Large intestine (tissue), 3 donors: Measurements from ENCODE around the gene RALGPS1. TPM values are rescaled to one million over a fixed set of nuclear protein-coding genes. Genes with fewer than 3 reads are reported as not detected.

ENCODE experiments used
- DNase-seq, 2 donors: peaks; one replicate each; pipeline versions ENCODE4 v3.0.0 to v3.0.0-alpha.2; 2013
- H3K27ac ChIP-seq: one replicate; pipeline ENCODE4 v1.5.1; 2013; ENCODE audit warnings: low read length
- H3K27me3 ChIP-seq: 2 replicates; pipeline ENCODE4 v1.6.1; 2013; ENCODE audit warnings: low read length; ENCODE audit not compliant: control insufficient read depth, insufficient read depth
- H3K36me3 ChIP-seq: 2 replicates; pipeline ENCODE4 v1.6.1; 2013; ENCODE audit warnings: low read length; ENCODE audit not compliant: control insufficient read depth, insufficient read depth
- H3K4me1 ChIP-seq: one replicate; pipeline ENCODE4 v1.6.1; 2013; ENCODE audit warnings: low read length; ENCODE audit not compliant: control insufficient read depth, insufficient read depth
- H3K4me3 ChIP-seq: one replicate; pipeline ENCODE4 v1.5.1; 2013; ENCODE audit warnings: low read length
- H3K9me3 ChIP-seq: one replicate; pipeline ENCODE4 v1.6.1; 2013; ENCODE audit warnings: mild to moderate bottlenecking, low read depth, low read length, moderate library complexity; ENCODE audit not compliant: control insufficient read depth
- WGBS: methylation state at CpG from one replicate; pipeline ENCODE4 v1.1.5; 2013; ENCODE audit warnings: low lambda C conversion rate; ENCODE audit not compliant: insufficient coverage; 5-methylcytosine and 5-hydroxymethylcytosine counted together
- polyA plus RNA-seq: library from polyadenylated mRNA; unstranded; fragments of 120-200 nt; gene quantifications from one replicate; pipeline ENCODE4 v1.2.1, GENCODE V29; 2013

RALGPS1 gene
- polyA plus RNA-seq, 1 donor, result 58.8 TPM

DNA sequence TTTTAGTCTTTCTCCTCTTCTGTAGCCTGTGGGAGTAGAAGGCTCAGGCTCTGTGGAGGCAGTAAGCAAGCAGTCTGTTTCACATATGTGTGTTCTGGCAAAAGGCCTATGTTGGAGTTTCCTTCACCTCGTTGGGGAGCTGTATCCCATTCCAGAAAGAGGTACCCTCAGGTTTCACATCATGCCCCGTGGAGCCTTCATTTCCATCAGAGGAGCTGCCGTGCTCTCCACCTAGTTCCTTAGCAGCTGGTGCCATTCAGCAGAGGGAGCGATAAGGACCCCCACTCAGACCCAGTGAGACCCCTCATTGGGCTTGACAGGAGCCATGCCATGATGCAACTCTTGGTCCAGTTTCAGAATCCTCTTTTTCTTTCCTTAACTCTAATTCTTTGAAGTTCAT lies 258.5 kb downstream of the RALGPS1 start:
- no peaks in the 10 kb centered on the region for H3K4me1 ChIP-seq
- DNase-seq, result no peak
- H3K4me3 ChIP-seq, result no peak overlapping the region
- H3K9me3 ChIP-seq, result no peaks in the 10 kb centered on the region
- peaks cover 41% of the 10 kb centered on the region for H3K36me3 ChIP-seq
- H3K27ac ChIP-seq, result no peak overlapping the region
- no peaks in the 10 kb centered on the region for H3K27me3 ChIP-seq
- WGBS, result no CpG with 5 or more reads among the region's 4 CpGs

GRCh38 chr9:127174386-127175318 lies 260.1 kb downstream of the RALGPS1 start:
- H3K27ac ChIP-seq, result no peak overlapping the region
- no peak for DNase-seq
- H3K4me1 ChIP-seq, result peaks cover 12% of the 10 kb centered on the region
- no CpG with 5 or more reads among the region's 12 CpGs for WGBS
- H3K4me3 ChIP-seq, result no peak overlapping the region
- no peaks in the 10 kb centered on the region for H3K9me3 ChIP-seq
- no peaks in the 10 kb centered on the region for H3K27me3 ChIP-seq
- H3K36me3 ChIP-seq, result peaks cover 35% of the 10 kb centered on the region

DNA sequence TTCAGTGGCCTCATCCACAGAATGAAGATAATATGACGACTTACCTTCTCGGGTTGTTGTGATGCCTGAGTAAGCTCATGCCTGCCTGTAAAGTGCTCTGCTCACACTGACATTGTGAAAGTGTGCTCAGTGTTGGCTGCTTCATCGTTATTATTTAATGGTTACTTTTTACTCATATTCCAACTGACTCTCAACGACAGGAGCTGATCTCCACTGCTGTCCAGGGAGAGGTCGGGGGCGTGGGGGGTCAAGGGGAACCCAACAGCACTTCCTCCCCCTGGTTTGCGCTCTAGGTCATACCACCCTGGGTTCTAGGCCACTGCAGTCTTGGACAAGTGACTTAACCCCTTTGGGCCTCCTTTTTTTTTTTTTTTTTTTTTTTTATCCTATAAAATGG lies 260.7 kb downstream of the RALGPS1 start:
- Histone ChIP-seq H3K4me1 (peaks cover 18% of the 10 kb centered on the region), H3K9me3 (no peaks in the 10 kb centered on the region), H3K4me3 (no peak overlapping the region), H3K36me3 (peaks cover 35% of the 10 kb centered on the region), H3K27ac (no peak overlapping the region), H3K27me3 (no peaks in the 10 kb centered on the region)
- no peak for DNase-seq
- 94% methylated on average over 3 of the region's 7 CpGs for WGBS

GRCh38 chr9:127175764-127176163 lies 261.2 kb downstream of the RALGPS1 start:
- Histone ChIP-seq H3K4me1 (peaks cover 22% of the 10 kb centered on the region), H3K4me3 (no peak overlapping the region), H3K9me3 (no peaks in the 10 kb centered on the region), H3K36me3 (peaks cover 35% of the 10 kb centered on the region), H3K27me3 (no peaks in the 10 kb centered on the region), H3K27ac (no peak overlapping the region)
- no CpG with 5 or more reads among the region's 6 CpGs for WGBS
- DNase-seq, result no peak

GRCh38 chr9:127176631-127177030 lies 262.0 kb downstream of the RALGPS1 start:
- H3K9me3 ChIP-seq, result no peaks in the 10 kb centered on the region
- H3K36me3 ChIP-seq, result peaks cover 35% of the 10 kb centered on the region
- WGBS, result no CpG with 5 or more reads among the region's 3 CpGs
- DNase-seq, result no peak
- H3K27me3 ChIP-seq, result no peaks in the 10 kb centered on the region
- peaks cover 28% of the 10 kb centered on the region for H3K4me1 ChIP-seq
- H3K4me3 ChIP-seq, result no peak overlapping the region
- no peak overlapping the region for H3K27ac ChIP-seq

DNA sequence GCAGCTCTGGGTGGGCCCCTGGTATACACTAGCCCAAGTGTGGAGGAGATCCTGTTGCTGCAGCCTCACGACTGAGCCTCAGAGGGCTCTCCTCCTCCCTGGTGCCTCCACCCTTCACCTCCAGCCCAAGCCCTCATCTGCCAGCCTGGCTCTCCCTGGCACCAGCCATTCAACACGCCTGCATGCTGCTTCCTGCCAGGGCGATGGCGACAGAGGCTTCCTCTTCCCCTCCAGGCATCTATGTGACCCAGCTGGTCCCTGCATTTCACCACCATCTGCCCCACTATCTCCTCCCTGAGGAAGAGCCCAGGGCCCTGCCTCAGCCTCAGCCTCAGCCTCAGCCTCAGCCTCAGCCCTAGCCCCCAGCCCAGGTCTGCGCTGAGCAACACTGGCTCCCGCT lies 262.6 kb downstream of the RALGPS1 start:
- Histone ChIP-seq H3K36me3 (peaks cover 35% of the 10 kb centered on the region), H3K9me3 (no peaks in the 10 kb centered on the region), H3K4me1 (peaks cover 28% of the 10 kb centered on the region), H3K27me3 (no peaks in the 10 kb centered on the region), H3K4me3 (no peak overlapping the region), H3K27ac (no peak overlapping the region)
- WGBS, result no CpG with 5 or more reads among the region's 6 CpGs
- no peak for DNase-seq

GRCh38 chr9:127177665-127178265 lies 263.2 kb downstream of the RALGPS1 start:
- no peak for DNase-seq
- 100% methylated on average over 2 of the region's 3 CpGs for WGBS
- Histone ChIP-seq H3K27ac (no peak overlapping the region), H3K4me1 (peaks cover 28% of the 10 kb centered on the region), H3K9me3 (no peaks in the 10 kb centered on the region), H3K27me3 (no peaks in the 10 kb centered on the region), H3K4me3 (no peak overlapping the region), H3K36me3 (peaks cover 34% of the 10 kb centered on the region)

DNA sequence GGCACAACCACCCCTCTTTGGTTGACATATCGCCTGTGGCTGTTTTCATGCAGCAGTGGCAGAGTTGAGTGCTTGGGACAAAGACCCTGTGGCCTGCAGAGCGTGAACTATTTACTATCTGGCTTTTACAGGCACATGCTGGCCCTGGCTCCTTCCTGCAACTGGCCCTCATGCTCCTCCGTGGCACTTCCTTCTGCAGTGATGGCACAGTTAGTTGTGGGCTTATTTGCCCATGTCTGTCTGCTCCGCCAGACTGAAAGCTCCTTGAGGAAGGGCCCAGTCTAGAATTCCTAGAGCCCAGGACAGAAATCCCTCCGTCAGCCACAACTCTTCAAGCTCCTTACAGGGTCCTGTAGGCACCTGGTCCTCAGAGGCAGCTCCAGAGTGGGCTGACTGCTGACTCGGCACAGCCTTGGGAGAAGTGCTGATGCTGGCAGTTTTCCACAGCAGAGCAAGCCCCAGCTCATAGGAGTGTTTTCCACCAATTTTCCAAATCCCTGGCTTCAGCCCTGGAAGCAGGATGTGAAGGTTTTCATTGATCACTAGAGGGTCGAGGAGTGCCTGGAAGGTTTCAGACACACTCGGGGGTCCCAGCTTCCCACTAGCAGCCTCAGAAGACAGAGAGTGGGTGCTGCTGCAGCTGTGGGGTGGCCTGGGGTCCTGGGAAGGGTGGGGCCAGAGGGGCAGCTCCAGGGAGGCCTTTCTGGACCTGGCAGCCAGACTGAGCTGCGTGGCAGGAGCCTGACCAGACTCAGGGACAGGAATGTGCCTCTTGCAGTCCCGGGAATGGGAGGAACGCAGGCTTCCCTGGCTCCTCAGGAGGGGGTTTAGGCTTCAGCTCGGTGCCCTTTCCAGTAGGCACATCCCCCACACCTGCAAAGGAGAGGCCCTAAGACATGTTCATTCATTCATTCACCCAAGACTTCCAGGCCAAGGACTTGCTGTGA lies 264.4 kb downstream of the RALGPS1 start:
- DNase-seq, result peak in 1 of 2 donors; percentile 35
- WGBS, result no CpG with 5 or more reads among the region's 12 CpGs
- Histone ChIP-seq H3K9me3 (no peaks in the 10 kb centered on the region), H3K4me1 (peaks cover 28% of the 10 kb centered on the region), H3K27me3 (no peaks in the 10 kb centered on the region), H3K27ac (peak overlapping the region; percentile 88), H3K36me3 (peaks cover 41% of the 10 kb centered on the region), H3K4me3 (no peak overlapping the region)

DNA sequence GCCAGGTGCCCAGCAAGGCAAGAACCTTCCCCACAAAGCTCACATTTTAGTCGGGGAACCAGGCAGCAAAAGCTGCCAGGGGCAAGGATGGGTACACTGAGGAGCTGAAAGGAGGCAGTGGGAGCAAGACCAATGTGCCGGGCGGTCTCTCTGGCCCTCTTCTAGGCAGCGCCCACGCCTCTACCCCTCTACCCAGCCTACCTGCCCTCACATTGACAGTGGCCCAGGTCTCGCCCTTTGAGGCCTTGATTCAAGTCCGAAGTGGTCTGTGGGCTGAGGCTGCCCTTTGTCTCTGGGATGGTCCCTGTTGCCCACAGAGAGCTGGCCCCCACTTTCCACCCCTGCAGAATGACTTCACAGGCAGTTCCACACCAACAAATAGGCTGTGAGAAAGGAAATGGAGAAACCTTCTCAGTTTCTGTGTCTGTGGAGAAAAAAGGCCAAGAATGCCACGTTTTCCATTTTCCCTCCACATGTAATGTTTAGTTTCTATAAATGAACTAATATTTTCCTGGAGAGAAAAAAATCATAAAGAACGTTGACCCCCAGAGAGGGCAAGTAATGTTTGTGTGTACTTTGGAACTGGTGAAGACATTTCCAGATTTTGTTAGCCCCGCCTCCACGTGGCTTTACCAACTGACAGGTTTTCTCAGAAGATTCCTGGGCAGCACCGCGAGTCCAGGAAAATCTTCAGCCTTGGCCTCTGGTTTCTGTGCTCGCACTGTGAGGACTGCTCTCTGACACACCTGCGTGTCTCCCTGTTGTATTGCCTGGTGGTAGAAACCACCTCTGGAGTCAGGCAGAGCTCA lies 265.3 kb downstream of the RALGPS1 start:
- no peak overlapping the region for H3K4me3 ChIP-seq
- no peaks in the 10 kb centered on the region for H3K9me3 ChIP-seq
- WGBS, result no CpG with 5 or more reads among the region's 15 CpGs
- DNase-seq, result peak; percentile 85 to 89
- H3K36me3 ChIP-seq, result peaks cover 43% of the 10 kb centered on the region
- peak overlapping the region; percentile 88 for H3K27ac ChIP-seq
- H3K4me1 ChIP-seq, result peaks cover 28% of the 10 kb centered on the region
- H3K27me3 ChIP-seq, result no peaks in the 10 kb centered on the region
